GM21423 (cell line): Measurements from ENCODE around the gene TXK.
A peak's percentile ranks its signal among the peaks of the same experiment; 100 is the strongest.

Experiments used
- ATAC-seq: cut with Tn5 transposase; IDR thresholded peaks from one replicate; pipeline ENCODE4 v1.9.1; 2021; ENCODE audit warnings: mild to moderate bottlenecking, moderate library complexity; ENCODE audit not compliant: unreplicated experiment

Gene TXK

DNA sequence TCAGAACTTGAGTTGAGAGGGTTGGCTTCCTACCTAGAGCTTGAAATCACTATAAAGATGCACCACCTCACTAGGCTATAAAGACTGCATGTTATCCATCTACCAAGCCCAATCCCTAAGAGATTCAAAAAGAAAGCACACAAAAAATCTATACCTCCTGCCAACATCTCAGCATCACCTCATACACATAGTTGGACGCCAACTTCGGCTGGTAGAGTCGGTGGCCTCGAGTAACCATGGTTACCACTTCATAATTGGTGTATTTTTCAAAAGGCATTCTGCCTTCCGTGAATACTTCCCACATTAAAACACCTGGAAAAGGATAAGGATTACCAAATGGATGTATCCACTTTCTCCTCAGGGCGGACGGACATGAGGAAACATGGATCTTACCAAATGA lies 4.5 kb upstream of the TXK start:
- no peak for ATAC-seq

DNA sequence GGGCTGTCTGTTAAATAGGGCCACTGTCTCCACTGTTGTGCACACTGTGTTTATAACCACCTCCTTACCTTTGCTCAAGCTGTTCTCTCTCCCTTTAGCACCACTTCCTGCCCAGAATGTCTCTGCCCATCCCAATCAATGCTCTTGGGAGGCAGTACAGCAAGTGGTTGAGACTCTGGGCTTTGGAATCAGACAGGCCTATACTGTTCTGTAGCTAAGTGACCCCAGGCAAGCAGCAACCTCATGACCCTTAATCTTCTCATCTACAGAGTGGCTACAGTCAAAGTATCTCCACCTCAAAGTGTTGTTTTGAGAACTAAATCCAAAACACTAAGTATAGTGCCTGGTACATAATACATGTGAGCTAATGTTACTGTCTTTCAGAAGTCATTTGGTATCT lies 3.8 kb upstream of the TXK start:
- ATAC-seq: no peak

DNA sequence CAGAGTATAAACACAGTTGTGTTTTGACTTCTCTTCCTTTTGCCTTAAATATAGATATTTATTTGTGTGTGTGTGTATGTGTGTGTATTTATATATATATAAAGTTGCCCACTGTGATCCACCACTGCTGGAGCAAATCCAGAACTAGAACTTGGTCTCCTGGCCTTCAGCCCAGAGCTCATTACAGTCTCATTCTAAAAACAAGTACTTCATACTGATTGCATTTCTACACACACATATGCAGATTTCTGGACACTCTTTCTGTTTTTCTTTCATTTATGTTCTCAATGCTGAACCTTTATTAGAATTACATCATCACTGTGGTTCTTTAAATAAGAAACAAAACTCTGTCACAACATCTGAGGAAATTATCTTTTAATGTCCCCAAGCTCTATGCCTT lies 381 bp downstream of the TXK start:
- no peak for ATAC-seq

DNA sequence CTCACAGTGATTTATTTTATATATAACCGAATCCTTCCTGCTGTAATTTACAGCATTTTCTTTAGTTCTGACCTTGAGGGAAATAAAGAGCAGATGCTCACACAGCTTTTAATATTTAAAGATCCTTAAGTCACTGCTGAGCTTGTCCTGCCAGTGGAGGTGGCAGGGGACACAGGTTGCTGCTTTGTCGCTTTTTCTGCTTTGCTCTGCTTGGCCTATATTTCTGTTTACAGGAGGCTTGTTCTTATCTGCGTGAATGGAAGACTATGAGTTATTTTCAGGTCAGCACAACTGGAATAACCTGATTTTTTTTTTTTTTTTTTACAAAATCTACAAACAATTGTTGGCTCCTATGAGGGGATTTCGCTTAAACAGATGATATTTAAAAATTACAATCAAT lies 2.3 kb downstream of the TXK start:
- no peak for ATAC-seq

DNA sequence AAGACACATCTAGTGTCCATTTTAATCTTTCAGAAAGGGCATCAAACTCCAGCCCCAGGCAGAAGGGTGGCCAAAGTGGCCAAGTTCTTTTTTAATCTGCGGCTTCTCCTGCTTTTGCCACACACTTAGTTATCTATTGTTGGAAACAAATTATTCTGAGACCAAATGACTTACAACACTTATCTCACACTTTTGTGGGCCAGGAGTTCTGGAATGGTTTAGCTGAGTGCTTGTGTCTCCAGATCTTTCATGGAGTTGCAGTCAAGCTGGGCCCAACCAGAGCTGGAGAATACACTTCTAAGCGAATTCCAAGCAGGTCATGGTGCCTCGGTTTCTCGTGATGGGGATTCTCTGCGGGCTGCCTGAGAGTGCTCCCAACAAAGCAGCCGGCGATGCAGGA lies 4.0 kb downstream of the TXK start:
- no peak for ATAC-seq

DNA sequence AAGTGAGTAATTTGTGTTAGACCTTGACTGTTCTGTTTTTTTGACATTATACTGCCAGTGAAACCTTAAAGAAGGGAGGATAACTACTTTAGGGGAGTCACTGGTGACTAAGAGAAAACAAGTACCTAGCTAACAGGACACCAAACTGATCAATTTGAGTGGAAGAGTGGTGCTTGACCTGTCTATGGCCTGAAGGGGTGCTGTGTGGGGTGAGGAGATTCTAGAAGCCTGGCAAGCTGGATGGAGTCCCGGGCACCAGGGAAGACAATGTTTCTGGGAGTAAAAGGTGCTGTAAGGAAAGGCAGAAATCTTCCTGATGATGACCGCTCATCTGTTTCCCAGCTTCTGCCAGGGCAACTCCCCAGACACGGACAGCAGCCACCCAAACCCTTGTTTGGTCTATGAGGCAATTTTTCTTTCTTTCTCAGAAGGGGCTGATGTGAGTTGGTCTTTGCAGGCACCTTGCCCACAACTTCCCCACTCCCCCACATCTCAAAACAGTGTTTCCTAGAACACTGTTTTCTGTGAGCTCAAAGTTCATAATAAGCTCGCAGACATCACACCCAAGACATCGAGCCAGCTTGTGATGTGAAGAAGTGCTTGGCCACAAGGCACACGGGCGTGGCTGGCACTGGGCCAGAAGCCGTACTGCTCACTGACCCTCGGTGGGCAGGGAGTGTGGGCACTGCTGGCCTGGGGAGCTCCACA lies 4.6 kb downstream of the TXK start:
- ATAC-seq: no peak

DNA sequence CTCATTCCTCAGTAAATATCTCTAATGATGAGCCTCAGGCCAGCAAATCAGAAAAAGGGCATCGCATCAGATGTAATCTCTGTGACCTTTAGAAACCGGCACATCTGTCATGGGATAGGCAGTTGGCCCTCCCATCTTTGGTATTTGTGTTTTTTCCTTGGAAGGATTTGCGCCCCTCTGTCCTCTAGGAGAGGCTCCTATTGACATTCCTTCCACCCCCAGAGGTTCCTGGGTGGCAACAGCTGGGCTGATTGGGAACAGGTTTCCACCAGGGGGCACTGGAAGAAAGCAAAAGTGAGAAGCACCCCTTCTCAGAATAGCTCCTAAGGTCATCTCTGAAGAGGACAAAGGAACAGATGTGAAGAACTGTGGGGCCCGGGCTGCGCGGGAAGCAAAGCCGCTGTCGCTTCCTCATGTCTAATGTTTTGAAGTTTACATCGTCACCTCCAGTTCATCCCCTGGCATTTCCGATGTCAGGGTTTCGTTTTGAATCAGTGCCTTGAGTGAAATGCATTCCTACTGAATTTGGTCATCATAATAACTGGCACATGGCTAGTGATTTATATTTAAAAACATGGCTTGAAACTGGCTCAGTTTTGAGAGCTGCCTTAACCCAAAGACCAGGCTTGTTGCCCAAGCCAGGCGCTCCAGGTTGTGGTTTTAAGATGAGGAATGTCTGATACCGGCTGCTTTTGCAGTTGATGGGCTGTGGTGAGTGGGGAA lies 6.2 kb downstream of the TXK start:
- peak; percentile 92 for ATAC-seq

GRCh38 chr4:48127231-48127630 lies 6.8 kb downstream of the TXK start:
- ATAC-seq: no peak

GRCh38 chr4:48126621-48127020 lies 7.4 kb downstream of the TXK start:
- no peak for ATAC-seq

DNA sequence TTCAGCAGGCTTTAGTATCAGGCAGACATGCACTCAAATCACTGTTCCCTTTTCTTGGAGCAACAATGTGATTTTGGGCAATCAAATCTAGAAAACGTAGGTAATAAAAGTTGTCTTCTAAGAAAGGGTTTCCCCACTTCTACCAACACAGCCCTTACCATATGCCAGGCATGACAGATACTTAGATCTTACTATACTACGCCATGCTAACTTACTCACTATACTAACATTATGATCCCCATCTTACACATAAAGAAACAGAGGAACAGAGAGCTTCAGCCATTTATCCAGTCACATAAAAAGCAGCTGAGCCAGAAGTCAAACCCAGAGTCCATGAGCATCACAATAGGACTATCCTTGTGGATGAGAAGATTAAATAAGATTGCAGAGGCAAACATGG lies 9.2 kb downstream of the TXK start:
- no peak for ATAC-seq

DNA sequence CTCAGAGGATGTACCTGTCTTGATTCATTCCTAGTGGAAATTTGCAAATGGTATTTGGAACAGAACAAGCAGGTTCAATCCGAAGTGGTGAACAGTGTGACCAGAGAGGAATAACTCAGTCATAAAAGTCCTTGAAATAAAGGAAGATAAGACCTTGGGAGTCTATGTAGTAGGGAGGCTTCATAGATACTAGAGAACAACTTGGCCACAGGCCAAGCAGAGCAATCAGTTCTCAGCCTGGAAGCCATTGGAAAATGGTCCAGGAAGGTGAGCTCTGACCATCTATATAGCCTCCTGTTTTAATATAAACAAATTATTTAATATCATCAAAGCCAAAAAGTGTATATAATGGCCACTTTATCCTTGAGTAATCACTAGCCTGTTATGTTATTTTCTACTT lies 11.3 kb downstream of the TXK start:
- ATAC-seq: no peak

- ATAC-seq: no peak
Observed at GRCh38 chr4:48121180-48121579, 12.9 kb downstream of the TXK start.

DNA sequence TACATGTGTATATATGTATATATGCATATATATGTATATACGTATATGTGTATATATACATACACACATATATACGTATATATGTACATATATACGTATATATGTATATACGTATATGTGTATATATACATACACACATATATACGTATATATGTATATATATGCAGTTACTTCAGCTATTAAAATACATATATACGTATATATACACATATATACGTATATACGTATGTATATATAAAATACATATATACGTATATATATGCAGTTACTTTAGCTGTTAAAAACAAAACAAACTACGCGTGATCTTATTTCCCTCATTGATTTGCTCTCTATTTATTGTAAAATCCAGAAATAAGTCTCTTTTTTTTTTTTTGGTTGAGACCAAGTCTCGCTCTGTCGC lies 13.9 kb downstream of the TXK start:
- no peak for ATAC-seq

DNA sequence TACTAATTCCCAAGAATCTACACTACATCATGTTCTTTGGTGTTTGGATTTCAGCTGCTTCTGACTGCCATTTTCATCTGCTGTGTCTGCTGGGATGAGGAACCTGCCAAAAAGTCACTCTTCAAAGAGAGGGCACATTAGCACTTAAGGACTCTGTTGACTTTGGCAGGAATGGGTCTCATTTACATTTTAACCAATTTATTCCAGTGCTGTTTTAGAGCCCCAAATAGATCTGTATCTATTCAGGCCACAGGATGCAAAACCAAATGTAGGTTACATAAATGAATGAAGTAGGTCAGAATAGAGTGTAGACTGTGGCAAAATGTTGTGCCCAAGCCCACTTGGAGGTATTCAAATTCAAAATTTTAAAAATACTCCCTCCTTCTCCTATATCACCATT lies 14.4 kb downstream of the TXK start:
- no peak for ATAC-seq

DNA sequence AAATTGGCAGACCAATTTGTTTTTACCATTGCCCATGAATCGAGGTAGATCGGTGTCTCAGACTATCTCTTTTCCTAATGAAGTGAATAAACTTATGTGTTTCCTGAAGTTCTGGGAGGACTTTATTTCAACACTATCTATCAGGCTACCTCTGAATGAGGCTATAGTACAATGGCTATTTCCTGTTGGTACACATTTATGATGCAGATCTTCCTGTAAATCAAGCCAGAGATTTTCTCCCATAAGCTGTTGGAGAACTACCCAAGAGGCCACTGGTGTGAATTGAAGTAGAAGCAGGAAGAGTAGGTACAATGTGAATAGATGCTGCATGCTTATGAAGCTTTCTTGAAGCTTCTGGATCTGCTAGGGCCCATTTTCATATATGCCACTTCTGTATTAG lies 16.0 kb downstream of the TXK start:
- ATAC-seq: no peak

GRCh38 chr4:48116582-48116981 lies 17.5 kb downstream of the TXK start:
- no peak for ATAC-seq

- ATAC-seq: no peak
Observed at GRCh38 chr4:48114412-48114811, 19.6 kb downstream of the TXK start.

DNA sequence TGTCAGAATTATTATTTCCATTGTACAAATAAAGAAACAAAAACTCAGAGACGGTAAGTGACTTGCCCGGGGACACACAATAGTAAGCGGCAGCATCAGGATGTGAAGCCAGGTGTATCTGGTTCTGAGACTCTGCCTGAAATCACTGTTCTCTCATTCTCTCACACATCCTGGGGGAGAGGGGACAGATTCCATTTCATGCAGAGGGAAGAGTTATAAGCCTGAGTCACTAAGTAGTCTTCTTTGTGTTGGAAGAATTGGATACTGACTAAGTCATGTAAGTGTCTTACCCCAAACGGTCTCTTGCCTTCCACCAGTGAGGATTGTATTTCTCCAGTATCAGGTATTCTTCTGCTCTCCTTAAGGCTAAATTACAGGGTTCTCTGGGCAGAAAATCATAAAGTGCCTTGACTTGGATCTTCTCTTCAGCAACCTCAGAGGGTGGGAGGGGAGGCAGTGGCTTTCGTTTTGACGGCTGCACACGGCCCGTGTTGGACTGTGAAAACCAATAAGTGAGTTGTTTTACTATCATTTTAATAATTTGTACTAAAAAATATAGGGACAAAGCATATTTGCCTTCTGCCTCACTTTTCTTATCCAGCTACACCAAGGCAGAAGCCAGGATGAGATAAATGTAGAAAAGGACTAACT lies 21.9 kb downstream of the TXK start:
- no peak for ATAC-seq

DNA sequence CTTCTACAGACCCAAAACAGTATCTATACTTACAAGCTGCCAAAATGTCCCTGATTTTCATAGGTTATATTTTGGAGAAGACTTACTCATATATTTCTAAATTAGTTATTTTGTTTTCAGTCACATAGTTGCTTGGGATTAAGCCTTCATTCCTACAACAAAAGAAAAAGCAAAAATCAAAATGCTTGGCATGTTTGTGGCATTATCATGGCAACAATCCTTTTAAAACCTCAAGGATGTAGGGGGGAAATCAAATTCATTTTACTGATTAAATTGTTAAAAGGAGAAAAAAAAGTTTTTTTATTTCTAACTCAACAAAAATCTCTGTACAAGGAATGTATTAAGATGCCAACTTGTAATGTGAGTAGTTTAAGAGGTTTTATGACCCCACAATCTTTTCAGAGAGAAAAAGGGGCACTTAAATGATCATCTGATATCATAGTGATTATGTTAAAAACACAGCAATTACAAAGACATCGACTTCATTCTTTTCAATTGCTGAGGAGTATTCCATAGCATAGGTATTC lies 23.5 kb downstream of the TXK start:
- no peak for ATAC-seq

DNA sequence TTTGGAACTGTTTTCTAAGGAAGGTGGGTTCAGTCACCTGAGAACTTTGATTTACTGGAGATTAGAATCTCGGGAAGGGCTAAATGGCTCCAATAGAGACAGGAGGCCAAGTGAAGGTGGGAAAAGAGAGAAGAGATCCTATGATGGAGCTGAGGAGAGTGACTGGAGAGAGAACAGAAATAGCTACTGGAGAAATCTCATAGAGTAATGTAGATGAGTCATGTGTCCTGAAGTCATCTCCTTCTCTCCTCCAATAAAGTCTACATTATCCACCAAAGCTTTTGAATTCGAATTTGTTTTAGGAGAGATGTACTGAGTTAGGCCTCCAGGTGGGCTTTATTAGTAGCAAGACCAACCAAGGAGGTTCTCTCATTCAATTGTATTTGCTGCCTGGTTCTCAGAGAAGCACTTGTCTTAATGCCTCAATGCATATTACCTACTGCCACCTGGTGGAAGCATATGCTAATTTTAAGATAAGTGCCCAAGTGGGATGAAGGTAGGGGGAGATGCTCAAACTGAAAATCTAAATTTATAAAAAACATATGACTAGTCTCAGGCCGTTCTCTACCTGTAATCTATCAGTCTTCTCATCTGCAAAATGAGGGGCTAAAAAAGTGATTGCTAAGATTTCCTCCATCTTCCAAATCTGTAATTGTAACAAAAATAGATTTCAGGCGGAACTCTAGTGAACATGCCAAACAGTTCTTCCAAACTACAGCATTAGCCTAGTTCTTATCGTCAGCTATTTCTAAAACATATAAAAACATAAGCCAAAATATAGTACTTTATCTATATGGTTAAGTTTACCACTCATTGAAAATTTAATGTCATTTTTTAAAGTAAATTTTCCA lies 24.4 kb downstream of the TXK start:
- ATAC-seq: peak; percentile 53
